Endothelial cell of umbilical vein (primary cell): Measurements from ENCODE around the gene KLF2. TPM values are rescaled to one million over a fixed set of nuclear protein-coding genes. Genes with fewer than 3 reads are reported as not detected.

Experiments used
- BruUV-seq: library from RNA; stranded (reverse); fragments of 400-500 nt; replicated peaks from 2 replicates; lab custom pipeline; 2021; lab: Mats Ljungman, UMichigan
- CTCF ChIA-PET: fragments of 300-600, 350-600 bp; sonication (Branson Sonifier 250); formaldehyde crosslinking; loops from one replicate; lab custom pipeline; 2021; ENCODE audit warnings: antibody characterized with exemption, inconsistent platforms; lab: Charles Lee
- POLR2A ChIA-PET: fragments of 300-600, 350-600 bp; sonication (Branson Sonifier 250); formaldehyde crosslinking; loops from one replicate; lab custom pipeline; 2021; ENCODE audit warnings: antibody characterized with exemption, inconsistent platforms; lab: Charles Lee
- DNase-seq: peaks from one replicate; pipeline ENCODE4 v3.0.0-alpha.2; 2011; ENCODE audit warnings: low read depth, low spot score
- FAIRE-seq: peaks from 2 replicates; lab custom pipeline; 2011; peaks lifted over from hg19 to GRCh38; lab: Jason Lieb, UNC
- H2AFZ ChIP-seq: 2 replicates; pipeline ENCODE4 v1.6.0; 2012; ENCODE audit warnings: low read depth, low read length, control low read depth, inconsistent platforms
- H3K27ac ChIP-seq: 2 replicates; pipeline ENCODE4 v1.5.1; 2011; ENCODE audit warnings: low read depth, mild to moderate bottlenecking, control low read depth, low read length, moderate library complexity; ENCODE audit not compliant: insufficient read depth
- H3K27me3 ChIP-seq, 2 experiments: 2 replicates each; pipeline versions ENCODE4 v1.6.0 to v1.6.1; 2011; ENCODE audit warnings: low read length in 2 of 2, mixed read lengths in 1 of 2; ENCODE audit not compliant: control insufficient read depth in 2 of 2, insufficient read depth in 2 of 2
- H3K36me3 ChIP-seq, 2 experiments: 2 replicates in 1 of 2; 3 replicates in 1 of 2; pipeline ENCODE4 v1.5.1; 2011; ENCODE audit warnings: low read length in 2 of 2, mild to moderate bottlenecking in 1 of 2, moderate library complexity in 1 of 2; ENCODE audit not compliant: control insufficient read depth in 2 of 2, insufficient read depth in 2 of 2; ENCODE audit errors: extremely low read depth in 1 of 2
- H3K4me1 ChIP-seq: 3 replicates; pipeline ENCODE4 v1.5.1; 2011; ENCODE audit warnings: mild to moderate bottlenecking, low read length; ENCODE audit not compliant: control insufficient read depth, insufficient read depth; ENCODE audit errors: extremely low read depth
- H3K4me2 ChIP-seq: 2 replicates; pipeline ENCODE4 v1.6.1; 2011; ENCODE audit warnings: low read length, control low read depth, mixed read lengths; ENCODE audit not compliant: insufficient read depth
- H3K4me3 ChIP-seq, 3 experiments: fragments of 200-600 bp in 1 of 3; sonication (generic), shearing (Covaris generic) in 1 of 3; replicated peaks in 1 of 3; 2 replicates each; pipeline ENCODE4 v1.5.1; 2011 to 2016; ENCODE audit warnings: control low read depth in 3 of 3, low read length in 3 of 3, mild to moderate bottlenecking in 2 of 3, inconsistent platforms in 1 of 3, low read depth in 1 of 3, moderate library complexity in 1 of 3; ENCODE audit not compliant: insufficient read depth in 1 of 3
- H3K79me2 ChIP-seq: 2 replicates; pipeline ENCODE4 v1.6.0; 2012; ENCODE audit warnings: low read length, inconsistent platforms; ENCODE audit not compliant: control insufficient read depth, insufficient read depth
- H3K9ac ChIP-seq: replicated peaks from 2 replicates; pipeline ENCODE3; 2011; ENCODE audit warnings: low read length, control low read depth; ENCODE audit not compliant: insufficient read depth; ENCODE audit errors: extremely low read depth
- H3K9me1 ChIP-seq: replicated peaks from 3 replicates; pipeline ENCODE4 v1.6.0; 2011; ENCODE audit warnings: mild to moderate bottlenecking, low read length; ENCODE audit not compliant: control insufficient read depth, insufficient read depth; ENCODE audit errors: extremely low read depth
- H3K9me3 ChIP-seq: replicated peaks from 2 replicates; pipeline ENCODE4 v1.5.1; 2012; ENCODE audit warnings: low read length, inconsistent platforms; ENCODE audit not compliant: control insufficient read depth, insufficient read depth
- H4K20me1 ChIP-seq: replicated peaks from 2 replicates; pipeline ENCODE3; 2011; ENCODE audit warnings: mild to moderate bottlenecking, low read length; ENCODE audit not compliant: control insufficient read depth, insufficient read depth; ENCODE audit errors: extremely low read depth
- EZH2 ChIP-seq: IDR thresholded peaks from 2 replicates; pipeline ENCODE4 v1.6.1; 2012; ENCODE audit warnings: borderline replicate concordance, low read depth, mild to moderate bottlenecking, moderate library complexity, low read length, inconsistent platforms; ENCODE audit not compliant: severe bottlenecking
- FOS ChIP-seq: IDR thresholded peaks from 2 replicates; pipeline ENCODE4 v1.6.1; 2011; ENCODE audit warnings: mild to moderate bottlenecking, low read length, moderate library complexity, borderline replicate concordance; ENCODE audit not compliant: insufficient read depth
- GATA2 ChIP-seq: IDR thresholded peaks from 2 replicates; pipeline ENCODE4 v1.7.0; 2011; ENCODE audit warnings: low read depth, mild to moderate bottlenecking, moderate library complexity, mixed read lengths, low read length; ENCODE audit not compliant: insufficient read length, insufficient read depth
- JUN ChIP-seq: IDR thresholded peaks from 2 replicates; pipeline ENCODE4 v1.6.1; 2011; ENCODE audit warnings: borderline replicate concordance, low read depth; ENCODE audit not compliant: insufficient read length, insufficient read depth
- MYC ChIP-seq: IDR thresholded peaks from one replicate; pipeline ENCODE4 v1.6.1; 2011; ENCODE audit warnings: mild to moderate bottlenecking, low read depth, low read length
- POLR2A ChIP-seq: IDR thresholded peaks from 2 replicates; pipeline ENCODE4 v1.6.1; 2012; ENCODE audit warnings: low read depth, mild to moderate bottlenecking, control low read depth, low read length
- dilution Hi-C: fragments of 300-500 bp; cut with MboI; formaldehyde crosslinking; loops from one replicate; pipeline ENCODE4 v1.15.0; 2019; ENCODE audit warnings: low sequenced_read_pairs; ENCODE audit not compliant: extremely low pct_ligation_motif_present
- intact Hi-C: fragments of 100-400 bp; cut with micrococcal nuclease; formaldehyde crosslinking; loops from one replicate; pipeline ENCODE4 v1.10.0; 2022
- polyA plus RNA-seq, 4 experiments: library from polyadenylated mRNA; depleted of rRNA in 3 of 4; stranded (reverse) in 3 of 4; unstranded in 1 of 4; fragments of >200 nt; gene quantifications; 2 replicates each; pipeline versions ENCODE4 v1.2.1 to v1.2.3, GENCODE V29; 2011 to 2012; ENCODE audit warnings: missing spikeins in 1 of 4
- total RNA-seq: library from RNA; stranded (reverse); gene quantifications from 2 replicates; pipeline ENCODE4 v1.2.3, GENCODE V29; 2021
- TF ChIP-seq, protein P1 (sequence below): IDR thresholded peaks from 2 replicates; pipeline ENCODE4 v1.6.1; 2011; ENCODE audit not compliant: insufficient read depth, insufficient read length
- TF ChIP-seq, protein P2 (sequence below), 2 donors: IDR thresholded peaks; 1 replicate in 1 of 2; 2 replicates in 1 of 2; pipeline ENCODE4 v1.5.1; 2011; ENCODE audit warnings: low read length in 2 of 2, mild to moderate bottlenecking in 2 of 2, moderate library complexity in 2 of 2, control low read depth in 1 of 2, inconsistent platforms in 1 of 2, low read depth in 1 of 2; ENCODE audit not compliant: insufficient read depth in 1 of 2; ENCODE audit errors: extremely low read depth in 1 of 2

Gene KLF2
- total and polyA plus RNA-seq, 2 donors (not counting 3 experiments of a cell fraction or from before 2014, with no cell fraction given): 23.4 to 30.3 TPM

- H3K79me2 ChIP-seq: no peaks in the 10 kb centered on the region
- no peak overlapping the region for H3K4me3 ChIP-seq
- H2AFZ ChIP-seq: no peak overlapping the region
- no TSS peak for BruUV-seq
- intact Hi-C loops (no loop called here), dilution Hi-C loops (no loop called here)
- H3K4me1 ChIP-seq: peaks cover 29% of the 10 kb centered on the region
- CTCF ChIA-PET: no interaction called here
- DNase-seq (no peak), FAIRE-seq (no peak)
- H3K4me2 ChIP-seq: no peak overlapping the region
- H3K36me3 ChIP-seq: no peaks in the 10 kb centered on the region
- H4K20me1 ChIP-seq: no peaks in the 10 kb centered on the region
- no peak overlapping the region for H3K9ac ChIP-seq
- TF ChIP-seq, protein P1, sequence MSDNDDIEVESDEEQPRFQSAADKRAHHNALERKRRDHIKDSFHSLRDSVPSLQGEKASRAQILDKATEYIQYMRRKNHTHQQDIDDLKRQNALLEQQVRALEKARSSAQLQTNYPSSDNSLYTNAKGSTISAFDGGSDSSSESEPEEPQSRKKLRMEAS: no peak
- TF ChIP-seq FOS: no peak
- TF ChIP-seq EZH2: no peak
- TF ChIP-seq, protein P2, sequence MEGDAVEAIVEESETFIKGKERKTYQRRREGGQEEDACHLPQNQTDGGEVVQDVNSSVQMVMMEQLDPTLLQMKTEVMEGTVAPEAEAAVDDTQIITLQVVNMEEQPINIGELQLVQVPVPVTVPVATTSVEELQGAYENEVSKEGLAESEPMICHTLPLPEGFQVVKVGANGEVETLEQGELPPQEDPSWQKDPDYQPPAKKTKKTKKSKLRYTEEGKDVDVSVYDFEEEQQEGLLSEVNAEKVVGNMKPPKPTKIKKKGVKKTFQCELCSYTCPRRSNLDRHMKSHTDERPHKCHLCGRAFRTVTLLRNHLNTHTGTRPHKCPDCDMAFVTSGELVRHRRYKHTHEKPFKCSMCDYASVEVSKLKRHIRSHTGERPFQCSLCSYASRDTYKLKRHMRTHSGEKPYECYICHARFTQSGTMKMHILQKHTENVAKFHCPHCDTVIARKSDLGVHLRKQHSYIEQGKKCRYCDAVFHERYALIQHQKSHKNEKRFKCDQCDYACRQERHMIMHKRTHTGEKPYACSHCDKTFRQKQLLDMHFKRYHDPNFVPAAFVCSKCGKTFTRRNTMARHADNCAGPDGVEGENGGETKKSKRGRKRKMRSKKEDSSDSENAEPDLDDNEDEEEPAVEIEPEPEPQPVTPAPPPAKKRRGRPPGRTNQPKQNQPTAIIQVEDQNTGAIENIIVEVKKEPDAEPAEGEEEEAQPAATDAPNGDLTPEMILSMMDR (IDR thresholded peaks at IDR 0.05; ENCODE audit: extremely low read depth in 1 of 2, insufficient read depth in 1 of 2, low read depth in 1 of 2, low read length in 2 of 2): no peak
- TF ChIP-seq JUN: no peak
- no peak for TF ChIP-seq GATA2
- no peak for TF ChIP-seq POLR2A
- no peak for TF ChIP-seq MYC
- H3K9me3 ChIP-seq: no peaks in the 10 kb centered on the region
- no peaks in the 10 kb centered on the region for H3K9me1 ChIP-seq
- POLR2A ChIA-PET: no interaction called here
- H3K27ac ChIP-seq: no peak overlapping the region
- H3K27me3 ChIP-seq: no peaks in the 10 kb centered on the region
Measured at GRCh38 chr19:16295057-16295456, 29.6 kb upstream of the KLF2 start.
